Kidney epithelial cell (primary cell): ENCODE data around the gene PPP6R3. TPM values are rescaled to one million over a fixed set of nuclear protein-coding genes. Genes with fewer than 3 reads are reported as not detected.

ENCODE experiments used
- DNase-seq: peaks from one replicate; pipeline ENCODE4 v3.0.0-alpha.2; 2010; ENCODE audit warnings: low read depth
- H3K27me3 ChIP-seq: 2 replicates; pipeline ENCODE4 v1.6.0; 2011; ENCODE audit warnings: low read length; ENCODE audit not compliant: control insufficient read depth, insufficient read depth
- H3K36me3 ChIP-seq: 2 replicates; pipeline ENCODE4 v1.5.1; 2011; ENCODE audit warnings: low read length; ENCODE audit not compliant: control insufficient read depth, insufficient read depth
- H3K4me3 ChIP-seq: 2 replicates; pipeline ENCODE4 v1.5.1; 2011; ENCODE audit warnings: low read depth, mild to moderate bottlenecking, control low read depth, low read length
- CTCF ChIP-seq: IDR thresholded peaks from 2 replicates; pipeline ENCODE4 v1.5.1; 2011; ENCODE audit warnings: mild to moderate bottlenecking, moderate library complexity, low read length, control low read depth, inconsistent platforms; ENCODE audit not compliant: insufficient read depth, poor library complexity, severe bottlenecking
- total RNA-seq: library from RNA; depleted of rRNA; stranded (reverse); fragments of >200 nt; gene quantifications from 2 replicates; pipeline ENCODE4 v1.2.3, GENCODE V29; 2015

The PPP6R3 gene
- total RNA-seq, 1 donor from 2014 or later, result 71.7 TPM

GRCh38 chr11:68658097-68658496, 197.5 kb downstream of the PPP6R3 start:
- Histone ChIP-seq H3K4me3 (no peak overlapping the region), H3K36me3 (no peaks in the 10 kb centered on the region), H3K27me3 (peaks cover 11% of the 10 kb centered on the region)
- no peak for DNase-seq
- TF ChIP-seq CTCF, result no peak

GRCh38 chr11:68658661-68659060, 198.1 kb downstream of the PPP6R3 start:
- no peak for TF ChIP-seq CTCF
- H3K27me3 ChIP-seq, result peaks cover 14% of the 10 kb centered on the region
- no peaks in the 10 kb centered on the region for H3K36me3 ChIP-seq
- no peak for DNase-seq
- H3K4me3 ChIP-seq, result no peak overlapping the region

DNA sequence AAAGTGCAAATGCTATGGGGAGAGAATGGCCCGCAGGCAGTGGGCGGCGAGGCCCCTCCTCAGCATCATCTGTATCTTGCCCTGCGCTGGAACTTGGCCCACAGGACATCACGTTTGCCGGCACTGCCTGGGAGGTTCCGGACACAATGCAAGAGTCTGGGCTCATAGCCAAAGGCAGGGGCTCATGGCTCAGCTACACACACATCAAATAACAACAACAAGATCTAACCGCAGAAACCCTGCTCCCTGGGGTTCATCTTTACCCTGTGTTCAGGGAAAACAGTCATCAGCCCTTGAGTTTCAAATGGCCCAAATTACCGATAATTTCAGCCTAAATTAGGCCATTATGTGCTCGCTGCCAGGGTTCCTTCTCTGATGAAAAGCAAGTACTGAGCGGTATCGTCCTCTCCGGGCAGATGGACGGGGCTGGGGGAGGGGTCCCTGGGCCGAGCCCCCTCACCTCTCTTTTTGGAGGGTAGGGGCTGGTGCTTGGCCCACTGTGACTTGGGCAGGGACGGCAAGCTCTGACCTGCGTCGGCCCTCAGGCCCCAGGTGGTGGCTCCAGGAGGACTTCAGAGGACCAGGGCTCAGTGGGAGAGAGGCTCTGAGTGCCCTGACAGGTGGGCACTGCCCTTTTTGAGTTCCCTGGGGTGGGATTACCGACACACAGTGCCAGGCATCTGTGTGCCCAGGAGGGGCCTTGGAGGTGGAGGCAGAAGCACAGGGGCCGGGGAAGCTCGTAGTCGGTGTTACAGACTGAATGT, 198.8 kb downstream of the PPP6R3 start:
- TF ChIP-seq CTCF, result no peak
- no peaks in the 10 kb centered on the region for H3K36me3 ChIP-seq
- no peak overlapping the region for H3K4me3 ChIP-seq
- peak; percentile 67 for DNase-seq
- H3K27me3 ChIP-seq, result peaks cover 16% of the 10 kb centered on the region

DNA sequence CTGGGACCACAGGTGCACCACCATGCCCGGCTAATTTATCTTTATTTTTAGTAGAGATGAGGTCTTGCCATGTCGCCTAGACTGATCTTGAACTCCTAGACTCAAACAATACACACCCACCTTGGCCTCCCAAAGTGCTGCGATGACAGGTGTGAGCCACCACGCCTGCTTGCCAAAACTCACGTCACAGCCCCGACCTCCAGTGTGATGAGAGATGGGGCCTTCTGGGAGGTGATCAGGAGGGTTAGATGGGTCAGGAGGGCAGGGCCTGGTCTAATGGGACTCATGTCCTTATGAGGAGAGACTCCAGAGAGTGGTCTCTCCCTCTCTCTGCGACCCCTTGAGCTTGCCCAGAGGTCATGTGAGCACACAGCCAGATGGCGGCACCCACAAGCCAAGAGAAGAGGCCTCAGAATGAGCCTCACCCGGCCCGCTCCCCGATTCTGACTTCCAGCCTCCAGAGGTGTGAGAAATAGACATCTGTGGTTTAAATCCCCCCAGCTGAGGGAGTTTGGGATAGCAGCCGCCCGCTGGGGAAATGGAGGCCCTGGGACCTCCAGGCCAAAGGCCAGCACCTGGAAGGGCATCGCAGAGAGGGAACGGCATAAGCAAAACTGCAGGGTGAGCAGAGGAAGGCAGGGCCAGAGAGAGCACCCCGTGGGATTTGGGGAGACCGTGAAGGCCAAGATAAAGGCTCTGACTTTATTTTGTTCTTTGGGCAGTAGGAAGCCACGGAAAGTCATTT, 199.7 kb downstream of the PPP6R3 start:
- no peaks in the 10 kb centered on the region for H3K36me3 ChIP-seq
- H3K27me3 ChIP-seq, result peaks cover 19% of the 10 kb centered on the region
- no peak overlapping the region for H3K4me3 ChIP-seq
- no peak for TF ChIP-seq CTCF
- DNase-seq, result no peak

DNA sequence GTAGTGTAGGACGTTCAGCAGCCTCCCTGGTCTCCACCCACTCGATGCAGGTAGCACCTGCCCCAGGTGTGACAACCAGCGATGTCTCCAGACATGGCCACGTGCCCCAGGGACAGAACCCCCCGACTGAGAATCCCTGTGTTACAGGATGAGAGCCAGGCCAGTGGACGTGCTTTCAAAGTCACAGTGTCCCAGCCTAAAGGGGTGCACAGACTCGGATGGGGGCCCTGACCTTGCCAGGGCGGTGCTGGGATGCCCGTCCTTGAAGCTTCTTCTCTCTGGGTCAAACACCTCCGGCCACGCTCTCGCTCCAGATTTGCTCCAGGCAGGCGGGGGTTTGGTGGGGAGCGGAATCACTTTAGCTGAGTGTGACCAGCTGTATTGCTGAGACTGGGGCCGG, 200.5 kb downstream of the PPP6R3 start:
- Histone ChIP-seq H3K4me3 (no peak overlapping the region), H3K27me3 (peaks cover 19% of the 10 kb centered on the region), H3K36me3 (no peaks in the 10 kb centered on the region)
- TF ChIP-seq CTCF, result no peak
- DNase-seq, result no peak
